Lower leg skin (tissue), 4 donors: Measurements from ENCODE around the gene BAG3. TPM values are rescaled to one million over a fixed set of nuclear protein-coding genes. Genes with fewer than 3 reads are reported as not detected.

Source experiments
- DNase-seq, 2 donors: peaks; one replicate each; pipeline ENCODE4 v3.0.0-alpha.2; 2019; ENCODE audit warnings: low spot score in 2 of 2
- H3K4me3 ChIP-seq: fragments of 200-600 bp; sonication (generic); 2 replicates; pipeline ENCODE4 v1.5.1; 2017; ENCODE audit warnings: mild to moderate bottlenecking, low read depth; ENCODE audit not compliant: poor library complexity, severe bottlenecking
- POLR2A ChIP-seq, 2 donors: fragments of 450-650 bp; IDR thresholded peaks; one replicate each; pipeline ENCODE4 v1.6.1; 2016 to 2017; ENCODE audit warnings: antibody characterized with exemption in 2 of 2, mild to moderate bottlenecking in 1 of 2, moderate library complexity in 1 of 2
- WGBS, 2 donors: methylation state at CpG; one replicate each; pipeline ENCODE4 v1.1.5; 2018; 5-methylcytosine and 5-hydroxymethylcytosine counted together
- intact Hi-C: fragments of 100-400 bp; cut with DNase I; formaldehyde crosslinking; loops from one replicate; pipeline ENCODE4 v1.15.0; 2023; ENCODE audit warnings: low total_unique reads
- total RNA-seq, 4 donors: library from RNA; depleted of rRNA; stranded (reverse); fragments of >200 nt; gene quantifications; one replicate each; pipeline ENCODE4 v1.1.0, GENCODE V29; 2016
- TF ChIP-seq, protein P1 (sequence below), 3 donors: fragments of 450-650 bp; IDR thresholded peaks; one replicate each; pipeline ENCODE4 v1.5.1; 2016; ENCODE audit warnings: antibody characterized with exemption in 3 of 3, mild to moderate bottlenecking in 3 of 3, moderate library complexity in 2 of 3

Gene BAG3
- total RNA-seq, 4 donors from 2014 or later: 55.5 to 87.8 (median 77.9) TPM

DNA sequence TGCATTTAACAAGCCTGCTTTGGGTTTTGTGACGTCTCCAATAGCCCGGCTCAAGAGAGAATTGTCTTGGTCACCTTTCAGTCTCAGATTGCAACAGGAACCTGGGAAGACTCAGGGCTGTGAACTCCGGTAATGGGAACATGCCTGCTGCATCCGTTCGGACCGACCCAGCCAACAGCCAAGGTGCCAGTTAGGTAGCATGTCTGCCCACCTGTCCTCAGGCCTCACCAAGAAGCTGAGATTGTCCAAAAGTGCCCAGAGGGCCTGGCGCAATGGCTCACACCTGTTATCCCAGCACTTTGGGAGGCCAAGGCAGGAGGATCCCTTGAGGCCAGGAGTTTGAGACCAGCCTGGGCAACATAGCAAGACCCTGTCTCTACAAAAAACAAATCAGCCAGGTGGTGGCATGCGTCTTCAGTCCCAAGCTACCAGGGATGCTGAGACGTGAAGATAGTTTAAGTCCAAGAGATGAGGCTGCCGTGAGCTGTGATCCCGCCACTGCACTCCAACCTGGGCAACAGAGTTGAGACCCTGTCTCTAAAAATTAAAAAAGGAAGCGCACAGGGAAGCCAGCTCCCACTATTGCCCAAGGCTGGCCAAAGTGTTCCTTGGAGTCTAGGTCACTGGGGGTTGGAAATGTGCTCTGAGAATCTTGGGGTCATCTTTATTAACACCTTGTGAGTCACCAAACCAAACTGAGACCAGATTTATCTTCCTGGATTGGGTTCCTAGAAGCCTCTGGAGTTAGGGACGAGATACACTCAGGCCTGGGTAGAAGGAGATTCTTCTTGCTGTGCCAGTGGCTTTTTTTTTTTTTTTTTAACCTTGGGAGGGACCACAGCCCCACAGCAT, 26.9 kb downstream of the BAG3 start:
- no peak for DNase-seq
- no peak overlapping the region for H3K4me3 ChIP-seq
- intact Hi-C loops: no loop called here
- TF ChIP-seq, protein P1, sequence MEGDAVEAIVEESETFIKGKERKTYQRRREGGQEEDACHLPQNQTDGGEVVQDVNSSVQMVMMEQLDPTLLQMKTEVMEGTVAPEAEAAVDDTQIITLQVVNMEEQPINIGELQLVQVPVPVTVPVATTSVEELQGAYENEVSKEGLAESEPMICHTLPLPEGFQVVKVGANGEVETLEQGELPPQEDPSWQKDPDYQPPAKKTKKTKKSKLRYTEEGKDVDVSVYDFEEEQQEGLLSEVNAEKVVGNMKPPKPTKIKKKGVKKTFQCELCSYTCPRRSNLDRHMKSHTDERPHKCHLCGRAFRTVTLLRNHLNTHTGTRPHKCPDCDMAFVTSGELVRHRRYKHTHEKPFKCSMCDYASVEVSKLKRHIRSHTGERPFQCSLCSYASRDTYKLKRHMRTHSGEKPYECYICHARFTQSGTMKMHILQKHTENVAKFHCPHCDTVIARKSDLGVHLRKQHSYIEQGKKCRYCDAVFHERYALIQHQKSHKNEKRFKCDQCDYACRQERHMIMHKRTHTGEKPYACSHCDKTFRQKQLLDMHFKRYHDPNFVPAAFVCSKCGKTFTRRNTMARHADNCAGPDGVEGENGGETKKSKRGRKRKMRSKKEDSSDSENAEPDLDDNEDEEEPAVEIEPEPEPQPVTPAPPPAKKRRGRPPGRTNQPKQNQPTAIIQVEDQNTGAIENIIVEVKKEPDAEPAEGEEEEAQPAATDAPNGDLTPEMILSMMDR (IDR thresholded peaks at IDR 0.05): no peak
- no peak for TF ChIP-seq POLR2A (IDR thresholded peaks at IDR 0.05)
- 88 to 90% methylated on average over 13 of the region's 13 CpGs for WGBS, 2 donors

DNA sequence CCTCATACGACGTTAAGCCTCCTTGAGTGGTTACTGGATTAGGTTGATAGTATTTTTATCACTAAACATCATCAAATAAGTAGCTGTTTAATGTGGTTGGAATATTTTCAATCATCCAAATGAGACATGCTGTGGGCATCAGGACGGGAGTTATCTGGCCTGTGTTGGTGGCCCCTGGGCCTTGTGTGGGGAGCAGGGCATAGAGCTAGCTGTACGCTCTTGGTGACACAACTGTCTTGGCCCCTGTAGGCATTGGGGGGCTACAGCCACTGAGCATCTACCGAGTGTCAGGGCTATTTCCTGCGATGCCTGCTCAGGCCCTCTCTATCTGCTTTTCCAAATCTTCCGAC, 28.3 kb downstream of the BAG3 start:
- no peak for DNase-seq
- no peak overlapping the region for H3K4me3 ChIP-seq
- 72 to 74% methylated on average over 7 of the region's 7 CpGs for WGBS, 2 donors
- TF ChIP-seq, protein P1 (IDR thresholded peaks at IDR 0.05): no peak
- no peak for TF ChIP-seq POLR2A (IDR thresholded peaks at IDR 0.05)
- intact Hi-C loops: no loop called here

DNA sequence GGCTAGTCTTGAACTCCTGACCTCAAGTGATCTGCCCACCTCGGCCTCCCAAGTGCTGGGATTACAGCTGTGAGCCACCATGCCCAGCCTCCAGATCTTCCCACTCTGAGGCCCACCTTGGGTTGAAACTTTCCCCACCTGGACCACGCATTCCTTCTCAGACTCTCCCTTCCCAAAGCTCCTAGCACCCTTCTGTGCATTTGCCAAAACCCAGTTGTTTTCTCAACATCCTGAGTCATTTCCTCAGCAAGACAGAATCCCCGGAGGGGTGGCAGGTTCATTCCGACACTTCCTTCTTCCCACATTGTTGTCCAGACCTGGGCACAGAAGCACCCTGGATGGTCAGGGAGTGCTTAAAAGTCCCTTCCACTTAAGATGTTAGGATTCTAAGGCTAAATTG, 28.9 kb downstream of the BAG3 start:
- H3K4me3 ChIP-seq: no peak overlapping the region
- WGBS, 2 donors: 28 to 38% methylated on average over 4 of the region's 4 CpGs
- TF ChIP-seq, protein P1 (IDR thresholded peaks at IDR 0.05): no peak
- no peak for TF ChIP-seq POLR2A (IDR thresholded peaks at IDR 0.05)
- peak in 1 of 2 donors; percentile 59 for DNase-seq
- intact Hi-C loops: no loop called here

DNA sequence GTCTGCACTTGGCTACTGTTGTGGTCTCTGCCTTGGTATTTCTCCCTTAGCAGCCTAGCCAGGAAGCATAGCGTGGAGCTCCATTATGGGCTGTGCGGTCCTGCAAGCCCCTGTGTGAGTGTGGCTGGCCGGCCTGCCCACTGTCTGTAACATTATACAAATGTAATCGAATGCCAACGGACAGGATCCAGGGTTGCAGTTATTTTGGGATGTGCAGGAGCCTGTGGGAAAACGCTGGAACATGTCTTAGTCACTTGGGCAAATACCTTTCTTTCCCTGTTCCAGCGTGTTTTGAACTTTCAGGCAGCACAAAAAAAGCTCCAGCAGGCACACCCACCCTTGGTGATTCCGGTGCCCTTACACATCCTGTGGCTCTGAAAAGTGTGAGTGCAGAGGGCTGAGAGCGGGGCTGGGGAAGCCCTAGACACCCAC, 29.5 kb downstream of the BAG3 start:
- TF ChIP-seq, protein P1 (IDR thresholded peaks at IDR 0.05): no peak
- TF ChIP-seq POLR2A (IDR thresholded peaks at IDR 0.05): no peak
- intact Hi-C loops: no loop called here
- peak in 1 of 2 donors; percentile 68 for DNase-seq
- no peak overlapping the region for H3K4me3 ChIP-seq
- 37 to 38% methylated on average over 9 of the region's 9 CpGs for WGBS, 2 donors

DNA sequence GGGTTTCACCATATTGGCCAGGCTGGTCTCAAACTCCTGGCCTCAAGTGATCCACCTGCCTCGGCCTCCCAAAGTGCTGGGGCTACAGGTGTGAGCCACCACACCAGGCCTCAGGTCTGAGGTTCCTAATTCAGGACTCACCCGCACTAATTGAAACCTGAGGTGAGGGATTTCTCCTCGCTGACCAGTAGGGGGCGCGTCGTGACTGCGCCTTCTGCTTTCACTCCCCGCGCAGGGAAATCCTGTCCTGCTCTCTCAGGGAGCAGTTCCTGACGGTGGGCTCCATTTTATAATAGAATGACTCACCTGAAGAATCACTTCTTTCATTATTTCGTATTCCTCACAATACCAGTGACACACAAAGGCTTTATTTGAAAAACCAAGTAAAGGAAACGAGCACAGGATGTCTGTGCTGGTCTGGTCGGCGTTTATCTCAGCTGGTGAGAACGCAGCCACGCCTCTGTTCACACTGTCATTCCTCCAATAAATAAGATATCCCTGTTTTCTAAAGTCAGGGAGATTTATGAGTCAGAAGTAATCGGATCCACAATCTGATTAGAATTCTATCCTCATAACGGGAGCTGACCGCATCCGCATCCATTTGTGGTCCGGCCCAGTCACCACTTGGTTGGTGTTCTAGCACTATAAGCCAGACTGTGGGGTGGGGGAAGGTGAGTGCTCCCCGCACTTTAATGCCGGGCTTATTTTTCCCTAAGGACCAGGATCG, 35.4 kb downstream of the BAG3 start:
- no peak for TF ChIP-seq POLR2A (IDR thresholded peaks at IDR 0.05)
- TF ChIP-seq, protein P1 (IDR thresholded peaks at IDR 0.05): peak in 1 of 3 donors; percentile 67
- 14 to 15% methylated on average over 24 of the region's 24 CpGs for WGBS, 2 donors
- intact Hi-C loops: no loop called here
- no peak overlapping the region for H3K4me3 ChIP-seq
- peak; percentile 43 to 93 for DNase-seq
